ENCODE data around the gene INPP4B.

INPP4B gene

DNA sequence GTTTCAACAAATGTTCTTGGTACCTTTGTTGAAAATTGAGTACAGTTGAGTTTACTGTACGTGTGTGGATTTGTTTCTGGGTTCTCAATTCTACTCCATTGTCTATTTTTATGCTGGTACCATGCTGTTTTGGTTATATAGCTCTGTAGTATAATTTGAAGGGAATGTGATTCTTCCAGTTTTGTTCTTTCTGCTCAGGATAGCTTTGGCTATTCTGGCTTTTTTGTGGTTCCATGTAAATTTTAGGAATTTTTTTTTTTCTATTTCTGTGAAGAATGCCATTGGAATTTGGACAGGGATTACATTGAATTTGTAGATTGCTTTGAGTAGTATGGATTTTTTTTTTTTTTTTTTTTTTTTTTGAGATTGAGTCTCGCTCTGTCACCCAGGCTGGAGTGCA, 836.4 kb downstream of the INPP4B start:
- Histone ChIP-seq H3K79me2 (ENCODE audit: insufficient read depth, low read length) (no peaks in the 10 kb centered on the region), H3K4me3 (ENCODE audit: low read depth in 1 of 2, low read length in 2 of 2) (no peak overlapping the region), H3K27me3 (ENCODE audit: insufficient read depth, low read length, poor library complexity) (no peaks in the 10 kb centered on the region), H3K4me2 (ENCODE audit: insufficient read depth, low read length) (no peak overlapping the region), H3K27ac (ENCODE audit: low read length) (no peak overlapping the region), H4K20me1 (ENCODE audit: insufficient read depth, low read length) (no peaks in the 10 kb centered on the region), H3K9me3 (ENCODE audit: insufficient read depth, low read length, severe bottlenecking) (no peaks in the 10 kb centered on the region), H3K36me3 (ENCODE audit: insufficient read depth, low read length) (no peaks in the 10 kb centered on the region), H2AFZ (ENCODE audit: low read depth, low read length) (no peak overlapping the region), H3K9ac (ENCODE audit: low read depth, low read length) (no peak overlapping the region), H3K4me1 (ENCODE audit: insufficient read depth, low read length) (no peaks in the 10 kb centered on the region)
- TF ChIP-seq, protein P1, sequence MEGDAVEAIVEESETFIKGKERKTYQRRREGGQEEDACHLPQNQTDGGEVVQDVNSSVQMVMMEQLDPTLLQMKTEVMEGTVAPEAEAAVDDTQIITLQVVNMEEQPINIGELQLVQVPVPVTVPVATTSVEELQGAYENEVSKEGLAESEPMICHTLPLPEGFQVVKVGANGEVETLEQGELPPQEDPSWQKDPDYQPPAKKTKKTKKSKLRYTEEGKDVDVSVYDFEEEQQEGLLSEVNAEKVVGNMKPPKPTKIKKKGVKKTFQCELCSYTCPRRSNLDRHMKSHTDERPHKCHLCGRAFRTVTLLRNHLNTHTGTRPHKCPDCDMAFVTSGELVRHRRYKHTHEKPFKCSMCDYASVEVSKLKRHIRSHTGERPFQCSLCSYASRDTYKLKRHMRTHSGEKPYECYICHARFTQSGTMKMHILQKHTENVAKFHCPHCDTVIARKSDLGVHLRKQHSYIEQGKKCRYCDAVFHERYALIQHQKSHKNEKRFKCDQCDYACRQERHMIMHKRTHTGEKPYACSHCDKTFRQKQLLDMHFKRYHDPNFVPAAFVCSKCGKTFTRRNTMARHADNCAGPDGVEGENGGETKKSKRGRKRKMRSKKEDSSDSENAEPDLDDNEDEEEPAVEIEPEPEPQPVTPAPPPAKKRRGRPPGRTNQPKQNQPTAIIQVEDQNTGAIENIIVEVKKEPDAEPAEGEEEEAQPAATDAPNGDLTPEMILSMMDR (IDR thresholded peaks at IDR 0.05; ENCODE audit: borderline replicate concordance, extremely low read depth, low read length, poor library complexity, severe bottlenecking), result no peak
- TF ChIP-seq EZH2 (IDR thresholded peaks at IDR 0.05; ENCODE audit: borderline replicate concordance, low read depth, low read length, severe bottlenecking), result no peak
- DNase-seq, result no peak
- no peak for ATAC-seq (ENCODE audit: insufficient read depth, low read depth)

DNA sequence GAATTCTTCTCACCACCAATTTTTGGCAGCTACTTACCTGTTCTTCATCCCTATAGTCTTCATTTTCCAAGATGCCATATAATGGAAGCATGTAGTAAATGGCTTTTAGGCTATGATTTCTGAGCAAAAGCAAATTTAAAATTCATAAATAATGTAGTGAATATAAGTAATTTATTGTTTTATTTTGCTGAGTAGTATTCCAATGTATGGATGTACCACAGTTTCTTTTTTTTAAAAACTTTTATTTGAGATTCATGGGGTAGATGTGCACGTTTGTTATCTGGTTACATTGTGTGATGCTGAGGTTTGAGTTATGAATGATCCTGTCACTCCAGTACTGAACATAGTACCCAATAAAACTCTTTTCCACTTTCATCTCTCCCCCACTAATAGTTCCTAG, 840.6 kb downstream of the INPP4B start:
- Histone ChIP-seq H3K79me2 (ENCODE audit: insufficient read depth, low read length) (no peaks in the 10 kb centered on the region), H2AFZ (ENCODE audit: low read depth, low read length) (no peak overlapping the region), H4K20me1 (ENCODE audit: insufficient read depth, low read length) (no peaks in the 10 kb centered on the region), H3K27ac (ENCODE audit: low read length) (no peak overlapping the region), H3K27me3 (ENCODE audit: insufficient read depth, low read length, poor library complexity) (no peaks in the 10 kb centered on the region), H3K4me2 (ENCODE audit: insufficient read depth, low read length) (no peak overlapping the region), H3K4me1 (ENCODE audit: insufficient read depth, low read length) (no peaks in the 10 kb centered on the region), H3K4me3 (ENCODE audit: low read depth in 1 of 2, low read length in 2 of 2) (no peak overlapping the region), H3K9me3 (ENCODE audit: insufficient read depth, low read length, severe bottlenecking) (no peaks in the 10 kb centered on the region), H3K36me3 (ENCODE audit: insufficient read depth, low read length) (no peaks in the 10 kb centered on the region), H3K9ac (ENCODE audit: low read depth, low read length) (no peak overlapping the region)
- ATAC-seq (ENCODE audit: insufficient read depth, low read depth), result no peak
- TF ChIP-seq, protein P1 (IDR thresholded peaks at IDR 0.05; ENCODE audit: borderline replicate concordance, extremely low read depth, low read length, poor library complexity, severe bottlenecking), result no peak
- no peak for TF ChIP-seq EZH2 (IDR thresholded peaks at IDR 0.05; ENCODE audit: borderline replicate concordance, low read depth, low read length, severe bottlenecking)
- no peak for DNase-seq

GRCh38 chr4:141999446-142000143, 846.5 kb downstream of the INPP4B start:
- no peak overlapping the region for H2AFZ ChIP-seq (ENCODE audit: low read depth, low read length)
- no peak for DNase-seq
- H4K20me1 ChIP-seq (ENCODE audit: insufficient read depth, low read length), result no peaks in the 10 kb centered on the region
- no peaks in the 10 kb centered on the region for H3K79me2 ChIP-seq (ENCODE audit: insufficient read depth, low read length)
- H3K4me3 ChIP-seq (ENCODE audit: low read depth in 1 of 2, low read length in 2 of 2), result no peak overlapping the region
- no peak for ATAC-seq (ENCODE audit: insufficient read depth, low read depth)
- H3K9me3 ChIP-seq (ENCODE audit: insufficient read depth, low read length, severe bottlenecking), result peaks cover 6% of the 10 kb centered on the region
- no peaks in the 10 kb centered on the region for H3K27me3 ChIP-seq (ENCODE audit: insufficient read depth, low read length, poor library complexity)
- no peaks in the 10 kb centered on the region for H3K36me3 ChIP-seq (ENCODE audit: insufficient read depth, low read length)
- TF ChIP-seq EZH2 (IDR thresholded peaks at IDR 0.05; ENCODE audit: borderline replicate concordance, low read depth, low read length, severe bottlenecking), result no peak
- TF ChIP-seq, protein P1 (IDR thresholded peaks at IDR 0.05; ENCODE audit: borderline replicate concordance, extremely low read depth, low read length, poor library complexity, severe bottlenecking), result no peak
- no peak overlapping the region for H3K27ac ChIP-seq (ENCODE audit: low read length)
- no peak overlapping the region for H3K4me2 ChIP-seq (ENCODE audit: insufficient read depth, low read length)
- H3K9ac ChIP-seq (ENCODE audit: low read depth, low read length), result no peak overlapping the region
- H3K4me1 ChIP-seq (ENCODE audit: insufficient read depth, low read length), result no peaks in the 10 kb centered on the region

Data from DND-41 (cell line).